ENCODE measurements around the gene FAM107B.

DNA sequence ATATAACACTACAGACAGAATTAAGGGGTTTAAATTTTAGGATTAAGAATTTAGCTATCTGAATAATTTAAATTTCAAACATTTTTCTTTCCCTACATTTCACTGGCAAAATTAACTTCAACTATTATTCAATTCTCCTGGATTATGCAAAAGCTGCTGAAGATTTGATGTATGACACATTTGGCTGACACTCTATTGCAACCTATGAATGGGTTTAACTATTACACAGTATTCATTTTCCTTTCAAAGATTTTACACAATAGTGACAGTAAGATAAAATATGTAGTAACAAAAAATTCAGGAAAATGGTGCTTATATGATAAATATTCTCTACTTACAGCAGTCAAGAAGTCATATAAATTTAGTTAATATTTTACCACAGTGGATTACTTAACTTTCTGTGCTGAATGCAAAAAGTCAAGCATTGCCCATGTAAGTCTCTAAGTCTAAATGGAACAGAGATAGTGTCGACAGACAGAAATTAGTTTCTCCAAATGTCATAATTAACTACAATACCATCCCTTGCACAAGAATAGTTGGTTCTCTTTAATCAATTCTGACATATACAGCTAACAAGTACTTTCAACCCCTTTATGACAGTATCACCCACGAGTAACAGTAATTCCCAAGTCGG lies 249.9 kb downstream of the FAM107B start:
- TF ChIP-seq, protein P1, sequence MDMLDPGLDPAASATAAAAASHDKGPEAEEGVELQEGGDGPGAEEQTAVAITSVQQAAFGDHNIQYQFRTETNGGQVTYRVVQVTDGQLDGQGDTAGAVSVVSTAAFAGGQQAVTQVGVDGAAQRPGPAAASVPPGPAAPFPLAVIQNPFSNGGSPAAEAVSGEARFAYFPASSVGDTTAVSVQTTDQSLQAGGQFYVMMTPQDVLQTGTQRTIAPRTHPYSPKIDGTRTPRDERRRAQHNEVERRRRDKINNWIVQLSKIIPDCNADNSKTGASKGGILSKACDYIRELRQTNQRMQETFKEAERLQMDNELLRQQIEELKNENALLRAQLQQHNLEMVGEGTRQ (IDR thresholded peaks at IDR 0.05; ENCODE audit: low read length), result no peak
- no peak for TF ChIP-seq EZH2 (IDR thresholded peaks at IDR 0.05; ENCODE audit: low read depth, low read length, severe bottlenecking)
- TF ChIP-seq, protein P2, sequence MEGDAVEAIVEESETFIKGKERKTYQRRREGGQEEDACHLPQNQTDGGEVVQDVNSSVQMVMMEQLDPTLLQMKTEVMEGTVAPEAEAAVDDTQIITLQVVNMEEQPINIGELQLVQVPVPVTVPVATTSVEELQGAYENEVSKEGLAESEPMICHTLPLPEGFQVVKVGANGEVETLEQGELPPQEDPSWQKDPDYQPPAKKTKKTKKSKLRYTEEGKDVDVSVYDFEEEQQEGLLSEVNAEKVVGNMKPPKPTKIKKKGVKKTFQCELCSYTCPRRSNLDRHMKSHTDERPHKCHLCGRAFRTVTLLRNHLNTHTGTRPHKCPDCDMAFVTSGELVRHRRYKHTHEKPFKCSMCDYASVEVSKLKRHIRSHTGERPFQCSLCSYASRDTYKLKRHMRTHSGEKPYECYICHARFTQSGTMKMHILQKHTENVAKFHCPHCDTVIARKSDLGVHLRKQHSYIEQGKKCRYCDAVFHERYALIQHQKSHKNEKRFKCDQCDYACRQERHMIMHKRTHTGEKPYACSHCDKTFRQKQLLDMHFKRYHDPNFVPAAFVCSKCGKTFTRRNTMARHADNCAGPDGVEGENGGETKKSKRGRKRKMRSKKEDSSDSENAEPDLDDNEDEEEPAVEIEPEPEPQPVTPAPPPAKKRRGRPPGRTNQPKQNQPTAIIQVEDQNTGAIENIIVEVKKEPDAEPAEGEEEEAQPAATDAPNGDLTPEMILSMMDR (IDR thresholded peaks at IDR 0.05; ENCODE audit: control extremely low read depth in 1 of 3, insufficient read depth in 1 of 3, low read depth in 1 of 3, low read length in 3 of 3), result no peak
- TF ChIP-seq, protein P3, sequence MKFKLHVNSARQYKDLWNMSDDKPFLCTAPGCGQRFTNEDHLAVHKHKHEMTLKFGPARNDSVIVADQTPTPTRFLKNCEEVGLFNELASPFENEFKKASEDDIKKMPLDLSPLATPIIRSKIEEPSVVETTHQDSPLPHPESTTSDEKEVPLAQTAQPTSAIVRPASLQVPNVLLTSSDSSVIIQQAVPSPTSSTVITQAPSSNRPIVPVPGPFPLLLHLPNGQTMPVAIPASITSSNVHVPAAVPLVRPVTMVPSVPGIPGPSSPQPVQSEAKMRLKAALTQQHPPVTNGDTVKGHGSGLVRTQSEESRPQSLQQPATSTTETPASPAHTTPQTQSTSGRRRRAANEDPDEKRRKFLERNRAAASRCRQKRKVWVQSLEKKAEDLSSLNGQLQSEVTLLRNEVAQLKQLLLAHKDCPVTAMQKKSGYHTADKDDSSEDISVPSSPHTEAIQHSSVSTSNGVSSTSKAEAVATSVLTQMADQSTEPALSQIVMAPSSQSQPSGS (IDR thresholded peaks at IDR 0.05; ENCODE audit: low read length), result no peak
- no peak for TF ChIP-seq RNF2 (IDR thresholded peaks at IDR 0.05; ENCODE audit: borderline replicate concordance, low read depth, low read length, missing control alignments, poor library complexity, severe bottlenecking)
- TF ChIP-seq SP2 (IDR thresholded peaks at IDR 0.05; ENCODE audit: low read length), result no peak
- TF ChIP-seq HDAC6 (IDR thresholded peaks at IDR 0.05; ENCODE audit: low read depth, low read length), result no peak
- TF ChIP-seq POLR2A (IDR thresholded peaks at IDR 0.05; ENCODE audit: control extremely low read depth in 1 of 2, low read depth in 2 of 2, low read length in 2 of 2), result no peak
- no peak for TF ChIP-seq TAF7 (optimal IDR thresholded peaks at IDR 0.05; ENCODE audit: borderline replicate concordance, low read depth, low read length)
- TF ChIP-seq RXRA (IDR thresholded peaks at IDR 0.05; ENCODE audit: insufficient read depth, low read depth, low read length), result no peak
- no peak for TF ChIP-seq POLR2AphosphoS5 (IDR thresholded peaks at IDR 0.05; ENCODE audit: low read depth, low read length)
- no peak for TF ChIP-seq EP300 (IDR thresholded peaks at IDR 0.05; ENCODE audit: borderline replicate concordance in 1 of 2, low read depth in 2 of 2, low read length in 2 of 2)

Data from H1 (cell line).